SK-N-SH treated with all-trans-retinoic acid at 6 μM for 48 hours (cell line): Measurements from ENCODE around the gene PRKAG2.

Experiments used
- ATAC-seq: fragments of 200-7000 bp; cut with Tn5 transposase; 3 replicates; pipeline ENCODE4 v1.9.1; 2020; ENCODE audit warnings: mild to moderate bottlenecking, moderate library complexity
- BACH2 ChIP-seq: fragments of 250-450 bp; sonication (Bioruptor Pico); IDR thresholded peaks from 2 replicates; pipeline ENCODE4 v1.9.0; 2021; ENCODE audit warnings: mild to moderate bottlenecking, borderline replicate concordance
- CSDC2 ChIP-seq: fragments of 250-450 bp; sonication (Bioruptor Pico); IDR thresholded peaks from 2 replicates; pipeline ENCODE4 v1.5.0; 2020; ENCODE audit warnings: mild to moderate bottlenecking, moderate library complexity
- GLIS3 ChIP-seq: fragments of 250-450 bp; sonication (Bioruptor Pico); IDR thresholded peaks from 2 replicates; pipeline ENCODE4 v1.5.0; 2020; ENCODE audit warnings: mild to moderate bottlenecking, moderate library complexity
- ISL1 ChIP-seq: fragments of 250-450 bp; sonication (Bioruptor Pico); IDR thresholded peaks from 2 replicates; pipeline ENCODE4 v2.1.2; 2022; ENCODE audit warnings: mild to moderate bottlenecking, moderate library complexity
- OSR1 ChIP-seq: fragments of 250-450 bp; sonication (Bioruptor Pico); IDR thresholded peaks from 2 replicates; pipeline ENCODE4 v1.8.0; 2022; ENCODE audit warnings: moderate library complexity, mild to moderate bottlenecking, inconsistent platforms
- PPARA ChIP-seq: fragments of 250-450 bp; sonication (Bioruptor Pico); IDR thresholded peaks from 2 replicates; pipeline ENCODE4 v1.5.0; 2020; ENCODE audit warnings: mild to moderate bottlenecking, borderline replicate concordance
- RARB ChIP-seq: fragments of 250-450 bp; sonication (Bioruptor Pico); IDR thresholded peaks from 2 replicates; pipeline ENCODE4 v1.8.0; 2021; ENCODE audit warnings: mild to moderate bottlenecking, moderate library complexity
- SNAI2 ChIP-seq: fragments of 250-450 bp; sonication (Bioruptor Pico); IDR thresholded peaks from 2 replicates; pipeline ENCODE4 v1.5.0; 2020; ENCODE audit warnings: mild to moderate bottlenecking, moderate library complexity
- TCF4 ChIP-seq: fragments of 250-450 bp; sonication (Bioruptor Pico); IDR thresholded peaks from 2 replicates; pipeline ENCODE4 v1.8.0; 2021; ENCODE audit warnings: mild to moderate bottlenecking, moderate library complexity, borderline replicate concordance
- TOX ChIP-seq: fragments of 250-450 bp; sonication (Bioruptor Pico); IDR thresholded peaks from 2 replicates; pipeline ENCODE4 v1.8.0; 2021; ENCODE audit warnings: mild to moderate bottlenecking, moderate library complexity, borderline replicate concordance
- TSHZ2 ChIP-seq: fragments of 250-450 bp; sonication (Bioruptor Pico); IDR thresholded peaks from 2 replicates; pipeline ENCODE4 v1.5.0; 2020; ENCODE audit warnings: mild to moderate bottlenecking, moderate library complexity
- ZC3H10 ChIP-seq: fragments of 250-450 bp; sonication (Bioruptor Pico); IDR thresholded peaks from 2 replicates; pipeline ENCODE4 v1.5.1; 2021; ENCODE audit warnings: mild to moderate bottlenecking, moderate library complexity
- ZFP3 ChIP-seq: fragments of 250-450 bp; sonication (Bioruptor Pico); IDR thresholded peaks from 2 replicates; pipeline ENCODE4 v1.5.0; 2020; ENCODE audit warnings: mild to moderate bottlenecking, moderate library complexity
- ZFP30 ChIP-seq: fragments of 450-650 bp; formaldehyde crosslinking; IDR thresholded peaks from 2 replicates; pipeline ENCODE4 v1.5.0; 2022; ENCODE audit warnings: mild to moderate bottlenecking, moderate library complexity
- ZNF565 ChIP-seq: fragments of 450-650 bp; formaldehyde crosslinking; conservative IDR thresholded peaks from 2 replicates; pipeline ENCODE4 v1.5.0; 2020; ENCODE audit warnings: low read depth, mild to moderate bottlenecking, moderate library complexity
- ZNF70 ChIP-seq: fragments of 450-650 bp; formaldehyde crosslinking; IDR thresholded peaks from 2 replicates; pipeline ENCODE4 v1.5.0; 2020; ENCODE audit warnings: mild to moderate bottlenecking, moderate library complexity
- ZNF8 ChIP-seq: fragments of 450-650 bp; formaldehyde crosslinking; IDR thresholded peaks from 2 replicates; pipeline ENCODE4 v1.5.0; 2020; ENCODE audit warnings: mild to moderate bottlenecking, moderate library complexity
- TF ChIP-seq, protein P1 (sequence below): fragments of 250-450 bp; sonication (Bioruptor Pico); IDR thresholded peaks from 2 replicates; pipeline ENCODE4 v1.8.0; 2020; ENCODE audit warnings: mild to moderate bottlenecking, moderate library complexity, borderline replicate concordance
- TF ChIP-seq, protein P2 (sequence below): fragments of 250-450 bp; sonication (Bioruptor Pico); IDR thresholded peaks from 2 replicates; pipeline ENCODE4 v1.8.0; 2021; ENCODE audit warnings: low read depth, mild to moderate bottlenecking, moderate library complexity, borderline replicate concordance
- TF ChIP-seq, protein P3 (sequence below): fragments of 250-450 bp; sonication (Bioruptor Pico); IDR thresholded peaks from 2 replicates; pipeline ENCODE4 v1.5.1; 2021; ENCODE audit warnings: mild to moderate bottlenecking, moderate library complexity
- TF ChIP-seq, protein P4 (sequence below): fragments of 250-450 bp; sonication (Bioruptor Pico); IDR thresholded peaks from 2 replicates; pipeline ENCODE4 v1.5.1; 2020; ENCODE audit warnings: low read depth, mild to moderate bottlenecking, moderate library complexity

Gene PRKAG2

GRCh38 chr7:151759591-151760042 lies 117.3 kb downstream of the PRKAG2 start:
- ATAC-seq: peak; percentile 85
- TF ChIP-seq, protein P1, sequence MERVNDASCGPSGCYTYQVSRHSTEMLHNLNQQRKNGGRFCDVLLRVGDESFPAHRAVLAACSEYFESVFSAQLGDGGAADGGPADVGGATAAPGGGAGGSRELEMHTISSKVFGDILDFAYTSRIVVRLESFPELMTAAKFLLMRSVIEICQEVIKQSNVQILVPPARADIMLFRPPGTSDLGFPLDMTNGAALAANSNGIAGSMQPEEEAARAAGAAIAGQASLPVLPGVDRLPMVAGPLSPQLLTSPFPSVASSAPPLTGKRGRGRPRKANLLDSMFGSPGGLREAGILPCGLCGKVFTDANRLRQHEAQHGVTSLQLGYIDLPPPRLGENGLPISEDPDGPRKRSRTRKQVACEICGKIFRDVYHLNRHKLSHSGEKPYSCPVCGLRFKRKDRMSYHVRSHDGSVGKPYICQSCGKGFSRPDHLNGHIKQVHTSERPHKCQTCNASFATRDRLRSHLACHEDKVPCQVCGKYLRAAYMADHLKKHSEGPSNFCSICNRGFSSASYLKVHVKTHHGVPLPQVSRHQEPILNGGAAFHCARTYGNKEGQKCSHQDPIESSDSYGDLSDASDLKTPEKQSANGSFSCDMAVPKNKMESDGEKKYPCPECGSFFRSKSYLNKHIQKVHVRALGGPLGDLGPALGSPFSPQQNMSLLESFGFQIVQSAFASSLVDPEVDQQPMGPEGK: no peak
- TF ChIP-seq TCF4 (CRISPR knock-in tag) (no peak), ZFP3 (CRISPR knock-in tag) (no peak), TSHZ2 (CRISPR knock-in tag) (no peak), ZC3H10 (CRISPR knock-in tag) (no peak), GLIS3 (CRISPR knock-in tag) (no peak), SNAI2 (CRISPR knock-in tag) (no peak), CSDC2 (CRISPR knock-in tag) (no peak), ZNF8 (CRISPR knock-in tag) (no peak), ZFP30 (CRISPR knock-in tag) (no peak), TOX (CRISPR knock-in tag) (no peak), OSR1 (CRISPR knock-in tag) (no peak)
- TF ChIP-seq, protein P2, sequence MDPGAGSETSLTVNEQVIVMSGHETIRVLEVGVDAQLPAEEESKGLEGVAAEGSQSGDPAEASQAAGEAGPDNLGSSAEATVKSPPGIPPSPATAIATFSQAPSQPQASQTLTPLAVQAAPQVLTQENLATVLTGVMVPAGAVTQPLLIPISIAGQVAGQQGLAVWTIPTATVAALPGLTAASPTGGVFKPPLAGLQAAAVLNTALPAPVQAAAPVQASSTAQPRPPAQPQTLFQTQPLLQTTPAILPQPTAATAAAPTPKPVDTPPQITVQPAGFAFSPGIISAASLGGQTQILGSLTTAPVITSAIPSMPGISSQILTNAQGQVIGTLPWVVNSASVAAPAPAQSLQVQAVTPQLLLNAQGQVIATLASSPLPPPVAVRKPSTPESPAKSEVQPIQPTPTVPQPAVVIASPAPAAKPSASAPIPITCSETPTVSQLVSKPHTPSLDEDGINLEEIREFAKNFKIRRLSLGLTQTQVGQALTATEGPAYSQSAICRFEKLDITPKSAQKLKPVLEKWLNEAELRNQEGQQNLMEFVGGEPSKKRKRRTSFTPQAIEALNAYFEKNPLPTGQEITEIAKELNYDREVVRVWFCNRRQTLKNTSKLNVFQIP (CRISPR knock-in tag): no peak

DNA sequence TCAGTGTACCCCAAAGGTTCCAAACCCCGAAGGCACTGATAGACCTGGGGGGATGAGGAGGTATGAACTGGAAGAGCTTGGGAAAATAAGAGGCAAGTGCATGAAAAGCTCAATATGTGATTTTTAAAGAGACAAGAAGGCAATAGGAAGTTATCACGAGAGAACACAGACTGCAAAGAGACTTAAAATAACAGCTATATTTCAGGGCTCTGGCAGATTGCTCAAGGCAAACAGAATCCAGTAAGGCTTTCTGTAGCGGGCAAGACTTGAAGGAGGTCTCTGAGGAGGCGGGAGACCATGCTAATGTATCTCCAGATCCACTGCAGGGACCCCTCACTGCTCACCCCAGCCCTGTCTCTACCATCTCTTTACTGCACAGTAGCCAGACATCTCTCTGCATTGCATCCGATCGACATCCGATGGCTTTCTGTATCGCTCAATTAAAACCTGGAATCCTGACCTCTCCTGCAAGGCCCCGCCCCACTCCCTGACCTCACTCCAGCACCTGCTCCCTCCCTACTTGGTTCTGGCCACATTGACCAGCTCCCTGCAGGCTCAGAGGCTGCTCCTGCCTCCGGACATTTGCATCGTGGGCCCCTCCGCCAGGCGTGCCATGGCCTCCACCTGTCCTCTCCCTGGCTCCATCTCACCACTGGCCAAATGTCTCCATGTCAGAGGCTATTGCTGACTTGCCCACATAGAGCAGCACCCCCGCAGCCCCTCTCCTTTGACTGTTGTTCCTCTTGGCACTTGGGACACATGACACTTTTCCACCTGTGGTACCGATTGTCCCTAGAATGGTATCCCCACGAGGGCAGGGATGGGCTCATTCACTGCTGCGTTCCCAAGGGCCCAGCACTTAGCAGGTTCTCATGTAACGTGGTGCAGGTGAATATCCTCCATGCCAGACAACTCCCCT lies 118.0 kb downstream of the PRKAG2 start:
- TF ChIP-seq PPARA: no peak
- TF ChIP-seq BACH2 (CRISPR knock-in tag): no peak
- TF ChIP-seq, protein P1: no peak
- TF ChIP-seq TOX (CRISPR knock-in tag): no peak
- TF ChIP-seq, all 23 proteins: peak for 0
- ATAC-seq: peak; percentile 2; the same call in 2 of the 3 replicates

DNA sequence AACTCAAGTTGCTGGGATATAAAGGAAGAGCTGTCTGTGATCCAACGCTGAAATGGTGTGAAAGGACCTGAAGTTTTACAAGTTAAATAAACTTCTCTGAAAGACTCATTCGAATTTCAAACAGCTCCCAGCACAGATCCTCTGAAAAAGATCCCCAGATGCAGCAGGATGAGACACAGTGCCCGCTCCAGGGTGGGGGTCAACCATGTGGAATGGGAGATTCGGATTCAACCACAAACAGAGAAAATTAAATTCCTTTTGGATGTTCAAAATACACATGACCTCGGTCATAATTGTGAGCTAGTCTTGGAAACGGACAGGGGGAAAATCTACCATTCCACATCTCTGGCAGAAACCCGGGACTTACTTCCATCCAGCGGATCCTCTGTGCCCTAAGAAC lies 119.6 kb downstream of the PRKAG2 start:
- no peak for TF ChIP-seq BACH2 (CRISPR knock-in tag)
- TF ChIP-seq ZC3H10 (CRISPR knock-in tag): no peak
- TF ChIP-seq RARB (CRISPR knock-in tag): no peak
- no peak for TF ChIP-seq ISL1 (CRISPR knock-in tag)
- TF ChIP-seq SNAI2 (CRISPR knock-in tag): no peak
- no peak for TF ChIP-seq ZNF8 (CRISPR knock-in tag)
- ATAC-seq: no peak

- ATAC-seq: no peak
- no peak for TF ChIP-seq GLIS3 (CRISPR knock-in tag)
- TF ChIP-seq ZNF565: no peak
- TF ChIP-seq OSR1 (CRISPR knock-in tag): no peak
- TF ChIP-seq ZNF70 (CRISPR knock-in tag): no peak
- no peak for TF ChIP-seq ISL1 (CRISPR knock-in tag)
- no peak for TF ChIP-seq ZNF8 (CRISPR knock-in tag)
- TF ChIP-seq, protein P3, sequence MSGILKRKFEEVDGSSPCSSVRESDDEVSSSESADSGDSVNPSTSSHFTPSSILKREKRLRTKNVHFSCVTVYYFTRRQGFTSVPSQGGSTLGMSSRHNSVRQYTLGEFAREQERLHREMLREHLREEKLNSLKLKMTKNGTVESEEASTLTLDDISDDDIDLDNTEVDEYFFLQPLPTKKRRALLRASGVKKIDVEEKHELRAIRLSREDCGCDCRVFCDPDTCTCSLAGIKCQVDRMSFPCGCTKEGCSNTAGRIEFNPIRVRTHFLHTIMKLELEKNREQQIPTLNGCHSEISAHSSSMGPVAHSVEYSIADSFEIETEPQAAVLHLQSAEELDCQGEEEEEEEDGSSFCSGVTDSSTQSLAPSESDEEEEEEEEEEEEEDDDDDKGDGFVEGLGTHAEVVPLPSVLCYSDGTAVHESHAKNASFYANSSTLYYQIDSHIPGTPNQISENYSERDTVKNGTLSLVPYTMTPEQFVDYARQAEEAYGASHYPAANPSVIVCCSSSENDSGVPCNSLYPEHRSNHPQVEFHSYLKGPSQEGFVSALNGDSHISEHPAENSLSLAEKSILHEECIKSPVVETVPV (CRISPR knock-in tag): no peak
- TF ChIP-seq BACH2 (CRISPR knock-in tag): no peak
- TF ChIP-seq, protein P4, sequence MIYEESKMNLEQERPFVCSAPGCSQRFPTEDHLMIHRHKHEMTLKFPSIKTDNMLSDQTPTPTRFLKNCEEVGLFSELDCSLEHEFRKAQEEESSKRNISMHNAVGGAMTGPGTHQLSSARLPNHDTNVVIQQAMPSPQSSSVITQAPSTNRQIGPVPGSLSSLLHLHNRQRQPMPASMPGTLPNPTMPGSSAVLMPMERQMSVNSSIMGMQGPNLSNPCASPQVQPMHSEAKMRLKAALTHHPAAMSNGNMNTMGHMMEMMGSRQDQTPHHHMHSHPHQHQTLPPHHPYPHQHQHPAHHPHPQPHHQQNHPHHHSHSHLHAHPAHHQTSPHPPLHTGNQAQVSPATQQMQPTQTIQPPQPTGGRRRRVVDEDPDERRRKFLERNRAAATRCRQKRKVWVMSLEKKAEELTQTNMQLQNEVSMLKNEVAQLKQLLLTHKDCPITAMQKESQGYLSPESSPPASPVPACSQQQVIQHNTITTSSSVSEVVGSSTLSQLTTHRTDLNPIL: no peak
These were observed 120.0 kb downstream of the PRKAG2 start for GRCh38 chr7:151756866-151757265.
